HCT116 (cell line): ENCODE data around the gene LRG1. TPM values are rescaled to one million over a fixed set of nuclear protein-coding genes. Genes with fewer than 3 reads are reported as not detected.

Source experiments
- ATAC-seq: fragments of 200-7000 bp; cut with Tn5 transposase; 2 replicates; pipeline ENCODE4 v1.9.1; 2020; ENCODE audit warnings: mild to moderate bottlenecking, moderate library complexity
- BruUV-seq: library from RNA; stranded (reverse); fragments of 400-500 nt; replicated peaks from 2 replicates; lab custom pipeline; 2021; lab: Mats Ljungman, UMichigan
- CTCF ChIA-PET: fragments of 300-600 bp; sonication (Branson Sonifier 250); formaldehyde crosslinking; loops from one replicate; lab custom pipeline; 2021; ENCODE audit warnings: antibody characterized with exemption; lab: Charles Lee
- POLR2A ChIA-PET: fragments of 300-600, 350-600 bp; sonication (Branson Sonifier 250); formaldehyde crosslinking; loops from one replicate; lab custom pipeline; 2021; ENCODE audit warnings: antibody characterized with exemption; lab: Charles Lee
- RAD21 ChIA-PET, 2 experiments: fragments of 300-600 bp; sonication (Branson Sonifier 250); formaldehyde crosslinking; loops; one replicate each; lab custom pipeline; 2023; ENCODE audit warnings: low total read pairs in 2 of 2; ENCODE audit not compliant: uncharacterized antibody in 2 of 2, unreplicated experiment in 2 of 2, low non-redundant PET in 1 of 2; lab: Charles Lee
- DNase-seq: peaks from one replicate; pipeline ENCODE4 v3.0.0-alpha.2; 2010; ENCODE audit warnings: low read depth, low spot score
- H2AFZ ChIP-seq: fragments of 200-600 bp; shearing (Covaris generic), sonication (generic); 2 replicates; pipeline ENCODE4 v1.6.1; 2017; ENCODE audit warnings: low read depth, mixed run types, mixed read lengths, antibody characterized with exemption, low read length; ENCODE audit not compliant: poor library complexity, severe bottlenecking
- H3K27ac ChIP-seq: 2 replicates; pipeline ENCODE4 v1.5.1; 2012; ENCODE audit warnings: low read depth, low read length
- H3K27me3 ChIP-seq: fragments of 200-600 bp; sonication (generic); 2 replicates; pipeline ENCODE4 v1.6.1; 2016; ENCODE audit warnings: mixed run types, low read length, mixed read lengths; ENCODE audit not compliant: insufficient read depth
- H3K36me3 ChIP-seq, 2 experiments: fragments of 200-500 bp in 1 of 2; fragments of 200-600 bp in 1 of 2; sonication (Bioruptor generic) in 1 of 2; sonication (generic) in 1 of 2; 2 replicates each; pipeline versions ENCODE4 v1.5.1 to v1.6.1; 2014 to 2016; ENCODE audit warnings: low read length in 2 of 2, inconsistent platforms in 1 of 2, mixed read lengths in 1 of 2, mixed run types in 1 of 2; ENCODE audit not compliant: insufficient read depth in 2 of 2, control insufficient read depth in 1 of 2
- H3K4me1 ChIP-seq, 2 experiments: fragments of 200-600 bp in 1 of 2; sonication (generic) in 1 of 2; 2 replicates each; pipeline versions ENCODE4 v1.5.1 to v1.6.1; 2012 to 2017; ENCODE audit warnings: low read length in 2 of 2, inconsistent platforms in 1 of 2, mild to moderate bottlenecking in 1 of 2, mixed read lengths in 1 of 2, mixed run types in 1 of 2, moderate library complexity in 1 of 2; ENCODE audit not compliant: insufficient read depth in 2 of 2, control insufficient read depth in 1 of 2
- H3K4me2 ChIP-seq: fragments of 200-600 bp; sonication (generic); 2 replicates; pipeline ENCODE4 v1.6.1; 2017; ENCODE audit warnings: mixed run types, low read length, mixed read lengths
- H3K4me3 ChIP-seq, 2 experiments: fragments of 200-600 bp in 1 of 2; sonication (generic) in 1 of 2; replicated peaks in 1 of 2; 2 replicates each; pipeline ENCODE4 v1.5.1; 2011 to 2016; ENCODE audit warnings: low read length in 2 of 2, control low read depth in 1 of 2, low read depth in 1 of 2, mild to moderate bottlenecking in 1 of 2, mixed read lengths in 1 of 2, mixed run types in 1 of 2
- H3K79me2 ChIP-seq: fragments of 200-600 bp; sonication (generic); 2 replicates; pipeline ENCODE4 v1.6.1; 2017; ENCODE audit warnings: mild to moderate bottlenecking, mixed run types, low read length, moderate library complexity, mixed read lengths; ENCODE audit not compliant: insufficient read depth
- H3K9ac ChIP-seq: fragments of 200-600 bp; sonication (generic); 2 replicates; pipeline ENCODE4 v1.6.1; 2016; ENCODE audit warnings: low read length, mixed read lengths
- H3K9me2 ChIP-seq: fragments of 200-600 bp; sonication (generic), shearing (Covaris generic); 2 replicates; pipeline ENCODE4 v1.6.1; 2017; ENCODE audit warnings: mixed run types, mild to moderate bottlenecking, moderate library complexity; ENCODE audit not compliant: insufficient read depth
- H3K9me3 ChIP-seq, 2 experiments: fragments of 200-500 bp in 1 of 2; fragments of 200-600 bp in 1 of 2; sonication (Bioruptor generic) in 1 of 2; sonication (generic) in 1 of 2; 2 replicates each; pipeline ENCODE4 v1.6.1; 2014 to 2017; ENCODE audit warnings: low read length in 2 of 2, mixed read lengths in 2 of 2, inconsistent platforms in 1 of 2, low read depth in 1 of 2, mild to moderate bottlenecking in 1 of 2, mixed run types in 1 of 2, moderate library complexity in 1 of 2; ENCODE audit not compliant: control insufficient read depth in 1 of 2, insufficient read depth in 1 of 2
- H4K20me1 ChIP-seq: fragments of 200-600 bp; sonication (generic), shearing (Covaris generic); 2 replicates; pipeline ENCODE4 v1.6.1; 2017; ENCODE audit warnings: mixed run types, mild to moderate bottlenecking, moderate library complexity; ENCODE audit not compliant: insufficient read depth
- CBX3 ChIP-seq: IDR thresholded peaks from 2 replicates; pipeline ENCODE4 v1.6.1; 2012; ENCODE audit warnings: low read depth
- ELF1 ChIP-seq: IDR thresholded peaks from 2 replicates; pipeline ENCODE4 v1.6.1; 2012; ENCODE audit warnings: low read depth, borderline replicate concordance
- EZH2phosphoT487 ChIP-seq: fragments of 200-600 bp; IDR thresholded peaks from 2 replicates; pipeline ENCODE4 v1.6.1; 2018; ENCODE audit warnings: antibody characterized with exemption, borderline replicate concordance
- RAD21 ChIP-seq: IDR thresholded peaks from 2 replicates; pipeline ENCODE4 v1.6.1; 2012; ENCODE audit warnings: low read depth, mild to moderate bottlenecking
- SIN3A ChIP-seq: IDR thresholded peaks from 2 replicates; pipeline ENCODE4 v1.6.1; 2012; ENCODE audit warnings: low read depth
- SRF ChIP-seq: IDR thresholded peaks from 2 replicates; pipeline ENCODE4 v1.6.1; 2012; ENCODE audit warnings: low read depth
- ZFX ChIP-seq: fragments of 450-650 bp; IDR thresholded peaks from 2 replicates; pipeline ENCODE4 v1.6.1; 2017
- intact Hi-C: fragments of 100-400 bp; cut with micrococcal nuclease; formaldehyde crosslinking; loops from 2 replicates; pipeline ENCODE4 v1.10.0; 2022
- total RNA-seq: library from RNA; stranded (reverse); gene quantifications from one replicate; pipeline ENCODE4 v1.2.1, GENCODE V29; 2021; ENCODE audit not compliant: unreplicated experiment
- TF ChIP-seq, protein P1 (sequence below), 3 experiments: fragments of 200-600 bp in 1 of 3; sonication (generic) in 1 of 3; IDR thresholded peaks in 2 of 3; conservative IDR thresholded peaks in 1 of 3; 2 replicates each; pipeline ENCODE4 v1.5.1; 2012 to 2017; ENCODE audit warnings: low read depth in 2 of 3, low read length in 2 of 3, antibody characterized with exemption in 1 of 3, borderline replicate concordance in 1 of 3, control low read depth in 1 of 3, mild to moderate bottlenecking in 1 of 3, mixed read lengths in 1 of 3, mixed run types in 1 of 3, moderate library complexity in 1 of 3; ENCODE audit not compliant: insufficient read depth in 1 of 3
- TF ChIP-seq, protein P2 (sequence below): IDR thresholded peaks from 2 replicates; pipeline ENCODE4 v1.6.1; 2012

The LRG1 gene
- total RNA-seq, 1 experiment from 2014 or later = 1.3 TPM

DNA sequence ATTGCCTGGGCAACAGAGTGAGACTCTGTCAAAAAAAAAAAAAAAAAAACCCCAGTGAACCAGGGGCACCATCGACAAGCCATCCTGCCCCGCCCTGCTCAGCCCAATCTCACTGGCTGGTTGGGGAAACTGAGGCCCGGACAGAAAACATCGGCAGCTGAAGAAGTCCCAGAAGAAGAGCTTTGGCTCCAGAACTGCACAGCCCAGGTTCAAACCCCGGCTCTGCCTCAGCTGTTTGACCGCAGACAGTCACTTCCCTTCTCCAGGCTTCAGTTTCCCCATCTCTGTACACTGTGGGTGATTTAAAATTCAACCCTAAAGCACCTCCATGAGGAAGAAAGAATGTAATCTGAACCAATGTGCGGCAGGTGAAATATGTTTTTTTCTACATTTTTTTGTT is 29.1 kb upstream of the LRG1 start:
- Histone ChIP-seq H3K4me3 (no peak overlapping the region), H4K20me1 (no peaks in the 10 kb centered on the region), H3K9me3 (no peaks in the 10 kb centered on the region), H3K79me2 (peaks cover 39% of the 10 kb centered on the region), H3K36me3 (no peaks in the 10 kb centered on the region), H3K9me2 (no peaks in the 10 kb centered on the region), H3K27ac (no peak overlapping the region; the same call in 1 of the 2 replicates), H3K4me2 (peak overlapping the region; percentile 37; the same call in 1 of the 2 replicates), H2AFZ (no peak overlapping the region), H3K9ac (peak overlapping the region; percentile 18; the same call in 1 of the 2 replicates), H3K4me1 (peaks cover 22 to 43% of the 10 kb centered on the region in 2 experiments), H3K27me3 (no peaks in the 10 kb centered on the region)
- ChIA-PET CTCF (interaction anchor here (1.1 to 5.0 kb wide), 5 partner anchors 7 to 68 kb away, joined by 4 to 29 read pairs (median 17); no protein-coding TSS in a partner anchor), RAD21 (no interaction called here), POLR2A (interaction anchor here (1.8 kb wide), 1 partner anchor 64 kb away, joined by 4 read pairs; no protein-coding TSS in a partner anchor)
- no peak for DNase-seq
- ATAC-seq = no peak
- intact Hi-C loops = no loop called here
- TF ChIP-seq SRF (no peak), ZFX (no peak), ELF1 (no peak), RAD21 (no peak), EZH2phosphoT487 (no peak)
- TF ChIP-seq, protein P1, sequence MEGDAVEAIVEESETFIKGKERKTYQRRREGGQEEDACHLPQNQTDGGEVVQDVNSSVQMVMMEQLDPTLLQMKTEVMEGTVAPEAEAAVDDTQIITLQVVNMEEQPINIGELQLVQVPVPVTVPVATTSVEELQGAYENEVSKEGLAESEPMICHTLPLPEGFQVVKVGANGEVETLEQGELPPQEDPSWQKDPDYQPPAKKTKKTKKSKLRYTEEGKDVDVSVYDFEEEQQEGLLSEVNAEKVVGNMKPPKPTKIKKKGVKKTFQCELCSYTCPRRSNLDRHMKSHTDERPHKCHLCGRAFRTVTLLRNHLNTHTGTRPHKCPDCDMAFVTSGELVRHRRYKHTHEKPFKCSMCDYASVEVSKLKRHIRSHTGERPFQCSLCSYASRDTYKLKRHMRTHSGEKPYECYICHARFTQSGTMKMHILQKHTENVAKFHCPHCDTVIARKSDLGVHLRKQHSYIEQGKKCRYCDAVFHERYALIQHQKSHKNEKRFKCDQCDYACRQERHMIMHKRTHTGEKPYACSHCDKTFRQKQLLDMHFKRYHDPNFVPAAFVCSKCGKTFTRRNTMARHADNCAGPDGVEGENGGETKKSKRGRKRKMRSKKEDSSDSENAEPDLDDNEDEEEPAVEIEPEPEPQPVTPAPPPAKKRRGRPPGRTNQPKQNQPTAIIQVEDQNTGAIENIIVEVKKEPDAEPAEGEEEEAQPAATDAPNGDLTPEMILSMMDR (IDR thresholded peaks at IDR 0.05 in 2 of 3, conservative IDR thresholded peaks at IDR 0.05 in 1 of 3; ENCODE audit: borderline replicate concordance in 1 of 3, insufficient read depth in 1 of 3, low read depth in 2 of 3, low read length in 2 of 3) = no peak
- no TSS peak for BruUV-seq

GRCh38 chr19:4567584-4568071 is 27.8 kb upstream of the LRG1 start:
- Histone ChIP-seq H3K4me2 (no peak overlapping the region), H3K36me3 (no peaks in the 10 kb centered on the region), H4K20me1 (no peaks in the 10 kb centered on the region), H3K9ac (no peak overlapping the region), H3K4me1 (peaks cover 17 to 39% of the 10 kb centered on the region in 2 experiments), H3K79me2 (peaks cover 31% of the 10 kb centered on the region), H3K9me2 (no peaks in the 10 kb centered on the region), H3K9me3 (no peaks in the 10 kb centered on the region), H3K4me3 (no peak overlapping the region), H3K27ac (peak overlapping the region; percentile 6; the same call in 1 of the 2 replicates), H3K27me3 (no peaks in the 10 kb centered on the region), H2AFZ (no peak overlapping the region)
- ATAC-seq (peak; percentile 82), DNase-seq (no peak)
- no TSS peak for BruUV-seq
- ChIA-PET CTCF (interaction anchor here (1.1 to 5.0 kb wide), 8 partner anchors 8 to 96 kb away, joined by 3 to 29 read pairs (median 5); partner anchors contain the start of gene PLIN5), POLR2A (interaction anchor here (1.8 kb wide), 1 partner anchor 66 kb away, joined by 4 read pairs; no protein-coding TSS in a partner anchor), RAD21 (interaction anchor here in 1 of 2 experiments (0.6 to 1.0 kb wide), 2 partner anchors 9 to 68 kb away, joined by 3 to 4 read pairs; no protein-coding TSS in a partner anchor)
- intact Hi-C loops = no loop called here
- TF ChIP-seq, protein P1 (IDR thresholded peaks at IDR 0.05 in 2 of 3, conservative IDR thresholded peaks at IDR 0.05 in 1 of 3; ENCODE audit: borderline replicate concordance in 1 of 3, insufficient read depth in 1 of 3, low read depth in 2 of 3, low read length in 2 of 3) = peak; percentile 57 to 97 (median 95)
- TF ChIP-seq, protein P2, sequence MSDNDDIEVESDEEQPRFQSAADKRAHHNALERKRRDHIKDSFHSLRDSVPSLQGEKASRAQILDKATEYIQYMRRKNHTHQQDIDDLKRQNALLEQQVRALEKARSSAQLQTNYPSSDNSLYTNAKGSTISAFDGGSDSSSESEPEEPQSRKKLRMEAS = no peak
- TF ChIP-seq CBX3 = no peak; the same call in 1 of the 2 replicates
- TF ChIP-seq SIN3A = no peak
- TF ChIP-seq, all 23 proteins: peak for 1
